Subcutaneous adipose tissue (tissue), 4 donors: Measurements from ENCODE around the gene AGER. TPM values are rescaled to one million over a fixed set of nuclear protein-coding genes. Genes with fewer than 3 reads are reported as not detected.

Experiments
- CTCF ChIP-seq: fragments of 450-650 bp; IDR thresholded peaks from one replicate; pipeline ENCODE4 v1.5.1; 2016; ENCODE audit warnings: low read depth, mild to moderate bottlenecking, control low read depth, antibody characterized with exemption, moderate library complexity
- total RNA-seq, 4 donors: library from RNA; depleted of rRNA; stranded (reverse); fragments of >200 nt; gene quantifications; one replicate each; pipeline ENCODE4 v1.1.0, GENCODE V29; 2016

AGER gene
- total RNA-seq, 4 donors from 2014 or later, result 2.4 to 5.5 (median 2.8) TPM

GRCh38 chr6:32149092-32149755, 34.8 kb downstream of the AGER start:
- TF ChIP-seq CTCF, result no peak

DNA sequence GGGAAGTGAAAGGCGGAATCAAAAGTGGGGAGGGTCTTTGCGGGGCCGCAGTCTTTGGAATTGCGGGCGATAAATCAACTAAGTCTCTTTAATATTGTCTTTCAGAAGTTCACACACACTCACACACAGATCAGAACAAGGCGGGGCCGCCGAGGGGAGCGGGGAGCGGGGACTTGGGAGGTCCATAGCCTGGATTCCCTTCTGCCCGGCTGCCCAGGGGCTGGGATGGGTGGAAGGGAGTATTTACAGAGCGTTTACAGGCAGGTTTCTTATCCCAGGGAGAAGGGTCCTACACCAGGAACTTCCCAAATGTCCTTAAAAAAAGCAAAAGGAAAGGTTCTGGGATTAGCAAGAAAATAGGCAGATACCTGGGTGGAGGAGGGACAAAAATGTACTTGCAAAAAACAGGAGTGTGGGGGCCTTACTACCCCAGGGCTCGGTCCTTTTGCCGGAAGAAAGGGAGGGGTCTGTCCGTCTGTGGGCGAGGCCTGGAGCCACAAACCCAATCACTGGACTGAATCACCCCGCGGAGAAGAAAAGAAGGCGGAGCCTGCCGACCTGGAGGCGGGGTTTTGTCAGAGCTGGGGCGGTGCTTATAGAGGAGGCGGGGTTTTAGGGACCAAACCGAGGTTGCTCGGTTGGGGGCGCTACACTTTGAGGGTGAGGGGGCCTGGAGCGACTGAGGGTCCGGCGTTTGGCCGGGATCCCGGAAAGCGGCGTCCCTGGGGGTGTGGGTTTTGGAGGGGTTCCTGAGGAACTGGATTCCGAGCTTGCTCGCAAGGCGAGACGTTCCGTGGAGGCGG, 35.6 kb downstream of the AGER start:
- TF ChIP-seq CTCF, result no peak

DNA sequence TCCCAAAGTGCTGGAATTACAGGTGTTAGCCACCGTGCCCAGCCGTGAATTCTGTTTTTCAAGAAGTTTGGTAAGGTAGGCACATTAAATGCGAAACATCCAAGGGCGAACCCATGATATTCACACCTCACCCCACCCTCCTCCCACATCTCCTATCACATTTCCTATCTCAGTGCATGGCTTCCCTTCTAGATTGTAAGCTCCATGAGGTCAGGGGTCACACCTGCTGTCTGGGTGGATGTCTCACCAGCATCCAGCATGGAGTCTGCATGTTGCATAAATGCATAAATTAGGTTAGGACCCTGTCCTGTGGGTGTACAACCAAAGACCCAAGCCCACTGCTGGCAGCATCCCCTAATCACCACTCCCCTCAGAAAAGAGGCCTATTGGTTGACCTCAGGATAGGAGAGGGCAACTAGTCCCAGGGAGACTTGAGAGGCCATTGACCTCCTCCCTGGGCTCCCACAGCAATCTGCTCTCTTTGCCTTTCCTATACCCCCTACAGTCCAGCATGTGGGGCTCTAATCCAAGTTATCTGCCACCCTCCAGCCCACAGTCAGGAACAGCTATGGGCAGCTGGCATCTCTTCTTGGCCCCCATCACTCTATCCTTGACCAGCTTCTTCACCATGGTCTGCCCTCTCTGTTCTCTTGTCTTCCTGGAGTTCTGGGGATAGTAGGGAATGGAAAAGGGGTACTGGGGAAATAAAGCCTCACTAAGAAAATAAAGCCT, 36.5 kb downstream of the AGER start:
- TF ChIP-seq CTCF, result no peak

DNA sequence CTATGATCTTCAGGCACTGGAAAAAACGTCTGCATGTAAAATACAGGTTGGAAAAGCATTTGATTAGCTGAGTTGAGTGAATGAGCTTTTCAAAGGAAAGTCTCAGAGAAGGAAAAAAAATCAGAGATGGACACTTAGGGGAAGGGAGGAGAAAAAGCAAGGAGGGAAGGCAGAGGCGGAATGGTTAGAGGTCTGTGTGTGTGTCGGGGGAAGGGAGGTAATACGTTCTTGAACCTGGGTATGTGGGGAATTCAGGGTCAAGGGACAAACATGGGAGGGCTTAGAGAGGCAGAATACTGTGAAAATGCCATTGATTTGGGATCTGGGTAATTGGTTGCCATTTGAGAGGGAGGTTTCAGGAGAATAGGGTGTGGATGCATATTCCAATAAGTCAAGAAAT, 37.4 kb downstream of the AGER start:
- TF ChIP-seq CTCF, result no peak

GRCh38 chr6:32146287-32146686, 37.8 kb downstream of the AGER start:
- TF ChIP-seq CTCF, result no peak

DNA sequence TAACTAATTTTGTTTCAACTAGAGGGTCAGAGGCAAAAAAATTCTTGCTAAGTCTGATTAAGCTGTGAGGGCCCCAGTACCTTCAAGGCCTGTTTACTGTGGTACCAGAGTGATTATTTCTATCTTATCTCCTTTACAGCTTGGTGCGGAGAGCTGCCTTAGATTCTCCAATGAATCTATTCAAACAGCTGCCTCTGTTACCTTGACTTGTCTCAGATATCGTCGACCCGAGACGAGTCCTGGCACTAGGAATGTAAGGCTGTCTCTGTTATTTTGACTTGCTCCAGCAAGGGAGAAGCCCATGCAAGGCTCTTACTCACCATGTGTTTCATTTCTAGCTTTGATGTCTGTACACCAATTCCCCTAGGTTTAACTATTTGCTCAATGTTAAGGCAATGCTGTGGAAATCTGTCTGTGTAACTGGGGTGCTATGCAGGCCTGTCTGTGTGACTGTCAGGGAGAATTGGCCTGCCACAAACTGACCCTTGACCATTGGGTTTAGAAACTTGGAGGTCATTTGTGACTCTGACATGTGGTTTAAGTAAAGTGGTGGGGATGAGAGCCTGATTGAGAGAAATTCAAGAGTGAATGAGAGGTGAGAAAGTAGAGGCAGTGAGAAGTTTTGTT, 43.5 kb downstream of the AGER start:
- no peak for TF ChIP-seq CTCF
